Common myeloid progenitor, CD34-positive (primary cell): Measurements from ENCODE around the gene CREB5.
"Not testable (repeated sequence)": the region's sequence is repeated elsewhere in the genome, so short reads cannot be mapped to it uniquely, and the experiment has no call there.

Experiments
- CTCF ChIA-PET: fragments of 350-600 bp; sonication (Branson Sonifier 250); formaldehyde crosslinking; loops from one replicate; lab custom pipeline; 2021; ENCODE audit warnings: antibody characterized with exemption; lab: Charles Lee
- POLR2A ChIA-PET: fragments of 350-600 bp; sonication (Branson Sonifier 250); formaldehyde crosslinking; loops from one replicate; lab custom pipeline; 2021; ENCODE audit warnings: antibody characterized with exemption; lab: Charles Lee
- DNase-seq, 3 donors: peaks; one replicate each; pipeline versions ENCODE4 v3.0.0 to v3.0.0-alpha.2; 2013
- H3K27ac ChIP-seq, 2 experiments: 1 replicate in 1 of 2; 2 replicates in 1 of 2; pipeline ENCODE4 v1.7.0; 2013; ENCODE audit warnings: inconsistent platforms in 2 of 2, low read length in 2 of 2, mild to moderate bottlenecking in 2 of 2, low read depth in 1 of 2, moderate library complexity in 1 of 2; ENCODE audit not compliant: severe bottlenecking in 2 of 2, insufficient read depth in 1 of 2, poor library complexity in 1 of 2
- H3K27me3 ChIP-seq, 5 experiments: replicated peaks in 2 of 5; 1 replicate in 3 of 5; 2 replicates in 2 of 5; pipeline versions ENCODE4 v1.6.1 to v1.7.0; 2013; ENCODE audit warnings: low read length in 4 of 5, mild to moderate bottlenecking in 2 of 5, moderate library complexity in 2 of 5, inconsistent platforms in 1 of 5; ENCODE audit not compliant: insufficient read depth in 5 of 5, control insufficient read depth in 4 of 5
- H3K36me3 ChIP-seq, 4 experiments: 1 replicate in 2 of 4; 2 replicates in 2 of 4; pipeline versions ENCODE4 v1.6.1 to v1.7.0; 2013; ENCODE audit warnings: low read length in 3 of 4, control low read depth in 1 of 4, mild to moderate bottlenecking in 1 of 4; ENCODE audit not compliant: control insufficient read depth in 4 of 4, insufficient read depth in 4 of 4
- H3K4me1 ChIP-seq, 4 experiments: 1 replicate in 3 of 4; 2 replicates in 1 of 4; pipeline versions ENCODE4 v1.6.1 to v1.7.1; 2013; ENCODE audit warnings: low read length in 3 of 4, mild to moderate bottlenecking in 3 of 4, control low read depth in 1 of 4, inconsistent platforms in 1 of 4, moderate library complexity in 1 of 4; ENCODE audit not compliant: control insufficient read depth in 4 of 4, insufficient read depth in 4 of 4; ENCODE audit errors: control extremely low read depth in 1 of 4
- H3K4me3 ChIP-seq, 7 experiments: 1 replicate in 4 of 7; 2 replicates in 3 of 7; pipeline versions ENCODE4 v1.5.1 to v1.7.0; 2013; ENCODE audit warnings: mild to moderate bottlenecking in 7 of 7, low read length in 6 of 7, moderate library complexity in 6 of 7, inconsistent platforms in 2 of 7, low read depth in 2 of 7, control low read depth in 1 of 7; ENCODE audit not compliant: insufficient read depth in 4 of 7, control insufficient read depth in 1 of 7; ENCODE audit errors: extremely low read depth in 1 of 7
- H3K9me3 ChIP-seq, 5 experiments: 1 replicate in 4 of 5; 2 replicates in 1 of 5; pipeline versions ENCODE4 v1.6.1 to v1.7.1; 2013; ENCODE audit warnings: low read length in 4 of 5, mild to moderate bottlenecking in 2 of 5, inconsistent platforms in 1 of 5, low read depth in 1 of 5, moderate library complexity in 1 of 5; ENCODE audit not compliant: control insufficient read depth in 4 of 5, insufficient read depth in 2 of 5; ENCODE audit errors: control extremely low read depth in 1 of 5
- WGBS: methylation state at CpG from one replicate; pipeline ENCODE4 v1.1.5; 2013; ENCODE audit not compliant: insufficient coverage; 5-methylcytosine and 5-hydroxymethylcytosine counted together

The CREB5 gene

DNA sequence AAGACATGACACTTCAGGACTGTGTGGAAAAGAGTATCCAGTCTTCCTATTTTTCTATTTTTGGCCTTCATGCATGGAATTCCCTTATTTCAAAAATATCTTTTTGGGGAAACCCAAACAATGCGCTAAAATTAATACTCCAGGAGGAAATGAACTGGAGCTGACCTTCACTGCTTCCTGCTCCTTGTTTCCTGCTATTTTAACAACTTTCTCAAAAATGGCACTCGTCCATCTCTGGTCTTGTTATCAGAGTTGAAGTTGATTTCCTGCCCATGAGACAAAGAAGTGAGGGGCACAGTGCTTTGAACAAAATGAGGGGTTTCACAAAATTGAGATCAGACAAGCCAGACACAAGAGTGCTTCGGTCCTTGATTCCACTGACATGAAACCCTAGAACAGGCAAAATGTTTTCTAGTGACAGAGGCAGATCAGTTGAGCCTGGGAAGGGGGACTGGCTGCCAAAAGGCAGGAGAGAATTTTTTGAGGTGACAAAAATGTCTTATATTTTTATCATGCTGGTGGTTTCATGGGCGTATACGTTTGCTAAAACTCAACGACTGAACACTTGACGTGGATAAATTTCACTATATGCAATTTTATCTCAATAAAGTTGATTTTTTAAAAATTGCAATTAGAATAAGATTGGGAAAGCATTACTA, 193.2 kb downstream of the CREB5 start:
- Histone ChIP-seq H3K27me3 (no peaks in the 10 kb centered on the region), H3K27ac (no peak overlapping the region), H3K4me3 (peak overlapping the region in 2 of 7 experiments; percentile 17 to 34), H3K4me1 (peaks cover 2 to 28% (median 15%) of the 10 kb centered on the region in 4 experiments), H3K36me3 (no peaks in the 10 kb centered on the region), H3K9me3 (no peaks in the 10 kb centered on the region)
- peak in 2 of 3 donors; percentile 14 for DNase-seq
- WGBS: 0% methylated on average over 3 of the region's 7 CpGs
- CTCF ChIA-PET: interaction anchor here (2.0 kb wide), 1 partner anchor 22 kb away, joined by 4 read pairs; no protein-coding TSS in a partner anchor
- POLR2A ChIA-PET: no interaction called here

DNA sequence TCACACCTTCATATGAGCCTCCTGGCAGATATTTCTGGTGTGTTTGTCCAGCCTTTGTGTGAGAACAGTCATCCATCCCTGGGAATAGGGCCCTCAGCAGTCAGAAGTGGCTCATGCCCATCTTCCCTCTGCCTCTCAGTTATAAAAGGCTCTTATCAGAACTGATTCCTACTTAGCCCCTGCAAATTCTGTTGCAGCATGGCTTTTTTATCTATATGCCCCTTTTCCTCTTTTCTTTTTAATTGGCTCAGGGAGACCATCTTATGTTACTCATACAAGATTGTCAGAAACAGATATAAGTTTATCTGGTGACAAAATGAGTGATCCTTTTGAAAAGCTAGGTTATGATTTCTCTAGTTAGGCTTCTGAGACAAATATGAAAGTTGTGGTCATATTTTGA, 194.1 kb downstream of the CREB5 start:
- Histone ChIP-seq H3K4me1 (peaks cover 2 to 28% (median 15%) of the 10 kb centered on the region in 4 experiments), H3K9me3 (no peaks in the 10 kb centered on the region), H3K27ac (no peak overlapping the region), H3K4me3 (peak overlapping the region in 1 of 7 experiments; percentile 4), H3K36me3 (no peaks in the 10 kb centered on the region), H3K27me3 (no peaks in the 10 kb centered on the region)
- ChIA-PET CTCF (interaction anchor here (2.0 kb wide), 2 partner anchors 10 to 21 kb away, joined by 4 to 5 read pairs; no protein-coding TSS in a partner anchor), POLR2A (no interaction called here)
- no peak for DNase-seq

DNA sequence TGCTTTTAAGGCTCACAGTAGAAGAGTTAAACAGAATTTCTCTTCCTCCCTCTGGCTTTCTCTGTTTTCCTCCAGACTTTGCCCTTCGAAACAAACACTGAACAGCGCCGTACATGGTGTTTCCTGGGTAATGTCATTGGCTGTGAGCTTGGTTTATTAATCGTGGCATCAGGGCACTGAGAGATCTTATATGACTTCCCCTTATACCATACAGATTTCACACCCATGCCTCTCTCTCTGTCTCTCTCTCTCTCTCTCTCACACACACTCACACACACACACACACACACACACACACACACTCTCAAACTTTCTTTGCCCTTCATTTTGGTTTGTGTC, 195.5 kb downstream of the CREB5 start:
- CTCF ChIA-PET: interaction anchor here (0.8 to 2.0 kb wide), 3 partner anchors 9 to 274 kb away, joined by 3 to 5 read pairs (median 4); no protein-coding TSS in a partner anchor
- Histone ChIP-seq H3K4me3 (no peak overlapping the region), H3K9me3 (no peaks in the 10 kb centered on the region), H3K36me3 (no peaks in the 10 kb centered on the region), H3K27ac (no peak overlapping the region), H3K27me3 (no peaks in the 10 kb centered on the region), H3K4me1 (peaks cover 2 to 28% (median 15%) of the 10 kb centered on the region in 4 experiments)
- POLR2A ChIA-PET: no interaction called here
- no CpG with 5 or more reads among the region's 4 CpGs for WGBS
- peak; percentile 34 to 64 (median 55) for DNase-seq

DNA sequence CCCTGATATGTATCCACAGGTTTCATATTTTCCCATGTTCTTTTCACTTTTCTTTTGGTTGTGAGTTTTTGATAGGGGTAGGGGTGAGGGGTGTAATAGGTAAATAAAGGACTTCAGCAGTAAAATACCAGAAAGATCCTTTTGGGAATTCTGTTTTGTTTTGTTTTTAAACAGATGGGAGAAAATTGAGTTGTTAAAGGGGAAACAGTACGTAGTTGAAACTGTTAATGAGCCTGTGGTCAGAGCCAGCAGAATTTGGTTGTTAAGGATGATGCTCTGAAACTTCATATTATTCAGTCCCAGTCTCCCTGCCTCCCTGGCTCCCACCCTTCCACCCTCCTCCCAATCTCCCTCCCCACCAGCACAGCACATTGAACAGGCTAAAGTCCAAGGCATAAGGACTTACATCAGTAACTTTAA, 195.9 kb downstream of the CREB5 start:
- Histone ChIP-seq H3K4me1 (peaks cover 2 to 28% (median 15%) of the 10 kb centered on the region in 4 experiments), H3K27me3 (no peaks in the 10 kb centered on the region), H3K36me3 (no peaks in the 10 kb centered on the region), H3K9me3 (no peaks in the 10 kb centered on the region), H3K4me3 (no peak overlapping the region), H3K27ac (no peak overlapping the region)
- ChIA-PET POLR2A (no interaction called here), CTCF (interaction anchor here (0.8 to 2.0 kb wide), 3 partner anchors 8 to 274 kb away, joined by 3 to 5 read pairs (median 3); no protein-coding TSS in a partner anchor)
- WGBS: 80% methylated on average over 1 of the region's 1 CpG
- no peak for DNase-seq

DNA sequence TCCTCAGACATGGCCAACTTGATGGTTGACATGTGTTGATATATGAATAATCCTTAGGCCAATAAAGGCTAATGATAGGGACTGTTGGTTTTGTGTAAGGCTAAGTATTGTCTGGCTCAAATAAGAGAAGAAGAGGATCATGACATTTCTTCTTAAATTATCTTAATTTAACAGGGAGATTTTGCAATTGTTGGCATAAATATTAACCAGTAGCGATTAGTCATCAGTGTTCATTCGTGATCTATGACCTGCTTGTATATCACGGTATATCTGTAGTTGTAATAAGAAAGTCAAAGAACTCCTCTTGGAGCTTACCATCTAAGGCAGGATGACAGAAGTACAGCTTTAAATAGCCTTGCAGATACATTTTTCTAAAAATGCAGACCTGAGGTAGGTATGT, 196.4 kb downstream of the CREB5 start:
- Histone ChIP-seq H3K9me3 (no peaks in the 10 kb centered on the region), H3K4me3 (no peak overlapping the region), H3K27ac (no peak overlapping the region), H3K36me3 (no peaks in the 10 kb centered on the region), H3K4me1 (peaks cover 2 to 28% (median 15%) of the 10 kb centered on the region in 4 experiments), H3K27me3 (no peaks in the 10 kb centered on the region)
- POLR2A ChIA-PET: interaction anchor here (0.6 kb wide), 1 partner anchor 228 kb away, joined by 3 read pairs; no protein-coding TSS in a partner anchor
- no peak for DNase-seq
- 96% methylated on average over 3 of the region's 3 CpGs for WGBS
- CTCF ChIA-PET: interaction anchor here (1.3 kb wide), 1 partner anchor 11 kb away, joined by 3 read pairs; no protein-coding TSS in a partner anchor

DNA sequence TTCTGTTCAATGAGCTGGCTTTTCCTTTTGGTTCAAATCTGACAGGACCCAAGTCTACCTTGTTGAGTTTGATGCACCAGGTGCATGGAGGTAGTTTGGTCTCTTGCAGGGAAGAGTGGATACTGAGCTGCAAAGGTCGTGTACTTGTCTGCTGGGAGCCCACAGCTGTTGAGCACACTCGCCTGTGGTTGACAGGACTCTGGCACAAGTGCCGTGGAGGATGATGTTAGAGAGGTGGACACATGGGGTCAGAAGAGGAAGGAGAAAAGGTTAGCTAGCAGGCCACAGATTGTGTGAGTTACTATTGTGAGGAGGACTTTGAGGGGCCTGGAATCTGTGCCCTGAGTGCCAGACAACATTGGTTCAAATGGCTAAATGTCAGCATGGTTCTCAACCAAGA, 197.3 kb downstream of the CREB5 start:
- Histone ChIP-seq H3K27ac (no peak overlapping the region), H3K9me3 (no peaks in the 10 kb centered on the region), H3K36me3 (no peaks in the 10 kb centered on the region), H3K27me3 (no peaks in the 10 kb centered on the region), H3K4me1 (peaks cover 2 to 28% (median 15%) of the 10 kb centered on the region in 4 experiments), H3K4me3 (no peak overlapping the region)
- 67% methylated on average over 3 of the region's 3 CpGs for WGBS
- ChIA-PET POLR2A (interaction anchor here (0.5 kb wide), 1 partner anchor 39 kb away, joined by 3 read pairs; no protein-coding TSS in a partner anchor), CTCF (interaction anchor here (1.3 kb wide), 1 partner anchor 10 kb away, joined by 3 read pairs; no protein-coding TSS in a partner anchor)
- no peak for DNase-seq

DNA sequence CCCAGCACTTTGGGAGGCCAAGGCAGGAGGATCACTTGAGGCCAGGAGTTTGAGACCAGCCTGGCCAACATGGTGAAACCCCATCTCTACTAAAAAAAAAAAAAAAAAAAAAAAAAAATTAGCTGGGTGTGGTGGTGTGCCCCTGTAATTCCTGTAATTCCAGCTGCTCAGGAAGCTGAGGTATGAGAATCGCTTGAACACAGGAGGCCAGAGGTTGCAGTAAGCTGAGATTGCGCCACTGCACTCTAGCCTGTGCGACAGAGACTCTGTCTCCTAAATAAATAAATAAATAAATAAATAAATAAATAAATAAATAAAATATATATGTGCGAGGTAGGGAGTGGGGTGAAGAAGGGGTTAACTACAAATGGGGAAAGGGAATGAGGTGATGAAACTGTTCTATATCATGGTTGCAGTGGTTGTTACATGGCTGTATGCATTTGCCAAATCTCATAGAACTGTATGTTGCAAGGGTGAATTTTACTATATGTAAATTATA, 199.1 kb downstream of the CREB5 start:
- H3K27me3 ChIP-seq, POLR2A ChIA-PET, H3K4me3 ChIP-seq, H3K27ac ChIP-seq, H3K36me3 ChIP-seq, DNase-seq, H3K9me3 ChIP-seq, CTCF ChIA-PET: not testable (repeated sequence)
- peaks cover 0 to 17% (median 9%) of the 10 kb centered on the region in 4 experiments for H3K4me1 ChIP-seq
- WGBS: no CpG with 5 or more reads among the region's 4 CpGs
